Loucy (cell line): ENCODE data around the gene C6orf136.

Source experiments
- H2AFZ ChIP-seq: fragments of 200-600 bp; sonication (generic); 2 replicates; pipeline ENCODE4 v1.6.0; 2016; ENCODE audit warnings: antibody characterized with exemption, mild to moderate bottlenecking, low read length, moderate library complexity
- H3F3A ChIP-seq: fragments of 200-600 bp; 2 replicates; pipeline ENCODE4 v1.6.0; 2016; ENCODE audit warnings: antibody characterized with exemption, low read depth, mild to moderate bottlenecking
- H3K27me3 ChIP-seq: fragments of 200-600 bp; sonication (generic); 2 replicates; pipeline ENCODE4 v1.6.1; 2014; ENCODE audit warnings: low read length, mild to moderate bottlenecking; ENCODE audit not compliant: insufficient read depth, poor library complexity, severe bottlenecking
- H3K36me3 ChIP-seq: fragments of 200-600 bp; sonication (generic); 2 replicates; pipeline ENCODE4 v1.6.1; 2016; ENCODE audit warnings: low read length; ENCODE audit not compliant: insufficient read depth
- H3K4me1 ChIP-seq: fragments of 200-600 bp; sonication (generic); 2 replicates; pipeline ENCODE4 v1.5.1; 2014; ENCODE audit warnings: low read length, mild to moderate bottlenecking; ENCODE audit not compliant: insufficient read depth, poor library complexity, severe bottlenecking
- H3K4me2 ChIP-seq: fragments of 200-600 bp; sonication (generic); 2 replicates; pipeline ENCODE4 v1.6.0; 2014; ENCODE audit warnings: antibody characterized with exemption, low read length, low read depth, mild to moderate bottlenecking; ENCODE audit not compliant: poor library complexity, severe bottlenecking
- H3K4me3 ChIP-seq: fragments of 200-600 bp; sonication (generic); 2 replicates; pipeline ENCODE4 v1.5.1; 2014; ENCODE audit warnings: low read length, mild to moderate bottlenecking, mixed read lengths; ENCODE audit not compliant: poor library complexity, severe bottlenecking
- H3K79me2 ChIP-seq: fragments of 200-600 bp; sonication (generic); 2 replicates; pipeline ENCODE4 v1.6.1; 2014; ENCODE audit warnings: low read length; ENCODE audit not compliant: insufficient read depth
- H3K9ac ChIP-seq: fragments of 200-600 bp; sonication (generic); 2 replicates; pipeline ENCODE4 v1.6.0; 2014; ENCODE audit warnings: mild to moderate bottlenecking, low read depth, low read length, moderate library complexity; ENCODE audit not compliant: poor library complexity, severe bottlenecking
- H3K9me2 ChIP-seq: fragments of 200-600 bp; sonication (generic); replicated peaks from 2 replicates; pipeline ENCODE4 v1.6.1; 2016; ENCODE audit warnings: low read depth, low read length, mixed read lengths
- H3K9me3 ChIP-seq: fragments of 200-600 bp; sonication (generic); 2 replicates; pipeline ENCODE4 v1.6.1; 2014; ENCODE audit warnings: mild to moderate bottlenecking, antibody characterized with exemption, low read length, low read depth; ENCODE audit not compliant: insufficient read depth
- H4K20me1 ChIP-seq: fragments of 200-600 bp; sonication (generic); 2 replicates; pipeline ENCODE4 v1.6.0; 2014; ENCODE audit warnings: antibody characterized with exemption, low read length, mild to moderate bottlenecking; ENCODE audit not compliant: insufficient read depth, poor library complexity, severe bottlenecking
- EZH2phosphoT487 ChIP-seq: fragments of 200-600 bp; IDR thresholded peaks from 2 replicates; pipeline ENCODE4 v1.6.1; 2018; ENCODE audit warnings: antibody characterized with exemption, mild to moderate bottlenecking, moderate library complexity, borderline replicate concordance
- TF ChIP-seq, protein P1 (sequence below): fragments of 200-600 bp; sonication (generic); conservative IDR thresholded peaks from 2 replicates; pipeline ENCODE4 v1.5.1; 2014; ENCODE audit warnings: mild to moderate bottlenecking, antibody characterized with exemption, low read length

C6orf136 gene

GRCh38 chr6:30614843-30615218, 32.1 kb upstream of the C6orf136 start:
- H3K36me3 ChIP-seq: peaks cover 15% of the 10 kb centered on the region
- peaks cover 19% of the 10 kb centered on the region for H3K27me3 ChIP-seq
- no peak overlapping the region for H2AFZ ChIP-seq
- H3K4me2 ChIP-seq: peak overlapping the region; percentile 83
- no peak for TF ChIP-seq EZH2phosphoT487
- TF ChIP-seq, protein P1, sequence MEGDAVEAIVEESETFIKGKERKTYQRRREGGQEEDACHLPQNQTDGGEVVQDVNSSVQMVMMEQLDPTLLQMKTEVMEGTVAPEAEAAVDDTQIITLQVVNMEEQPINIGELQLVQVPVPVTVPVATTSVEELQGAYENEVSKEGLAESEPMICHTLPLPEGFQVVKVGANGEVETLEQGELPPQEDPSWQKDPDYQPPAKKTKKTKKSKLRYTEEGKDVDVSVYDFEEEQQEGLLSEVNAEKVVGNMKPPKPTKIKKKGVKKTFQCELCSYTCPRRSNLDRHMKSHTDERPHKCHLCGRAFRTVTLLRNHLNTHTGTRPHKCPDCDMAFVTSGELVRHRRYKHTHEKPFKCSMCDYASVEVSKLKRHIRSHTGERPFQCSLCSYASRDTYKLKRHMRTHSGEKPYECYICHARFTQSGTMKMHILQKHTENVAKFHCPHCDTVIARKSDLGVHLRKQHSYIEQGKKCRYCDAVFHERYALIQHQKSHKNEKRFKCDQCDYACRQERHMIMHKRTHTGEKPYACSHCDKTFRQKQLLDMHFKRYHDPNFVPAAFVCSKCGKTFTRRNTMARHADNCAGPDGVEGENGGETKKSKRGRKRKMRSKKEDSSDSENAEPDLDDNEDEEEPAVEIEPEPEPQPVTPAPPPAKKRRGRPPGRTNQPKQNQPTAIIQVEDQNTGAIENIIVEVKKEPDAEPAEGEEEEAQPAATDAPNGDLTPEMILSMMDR: no peak
- peak overlapping the region; percentile 98 for H3K9ac ChIP-seq
- peaks cover 53% of the 10 kb centered on the region for H4K20me1 ChIP-seq
- H3F3A ChIP-seq: peaks cover 12% of the 10 kb centered on the region; the same call in 1 of the 2 replicates
- H3K4me3 ChIP-seq: peak overlapping the region; percentile 83
- peaks cover 76% of the 10 kb centered on the region for H3K79me2 ChIP-seq
- no peaks in the 10 kb centered on the region for H3K9me3 ChIP-seq
- peaks cover 33% of the 10 kb centered on the region for H3K4me1 ChIP-seq
- H3K9me2 ChIP-seq: no peaks in the 10 kb centered on the region

DNA sequence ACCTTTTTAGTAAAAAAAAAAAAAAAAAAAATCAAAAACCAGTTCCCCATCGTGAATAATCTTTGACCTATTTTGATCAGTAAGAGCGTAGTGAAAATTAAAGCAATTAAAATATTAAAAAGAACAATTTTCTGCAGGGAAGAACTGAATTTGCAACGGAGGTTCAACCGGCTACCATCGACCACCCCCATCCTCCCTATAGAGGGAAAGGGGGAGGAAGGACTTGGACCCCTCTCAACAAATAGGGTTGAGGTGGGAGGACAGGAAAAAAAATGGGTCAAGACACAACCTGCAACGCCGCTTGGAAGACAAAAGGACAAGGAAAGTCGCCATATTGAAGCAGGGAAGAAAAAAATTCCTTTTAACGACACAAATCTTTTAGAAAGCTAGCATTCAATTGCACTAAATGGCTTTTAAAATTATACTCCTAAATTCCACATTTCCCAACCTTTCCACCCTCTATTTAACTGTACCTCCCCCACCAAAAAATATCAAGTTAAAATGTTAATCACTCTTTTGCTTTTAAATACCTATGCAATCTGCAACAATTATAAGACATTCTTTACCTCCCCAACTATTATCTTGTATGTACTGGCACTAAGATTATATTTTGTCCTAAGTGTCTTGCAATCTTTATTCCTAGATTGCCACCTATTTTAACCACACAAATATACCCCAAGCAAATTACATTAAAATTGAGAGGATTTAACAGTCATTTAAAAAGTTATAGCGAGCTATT, 31.5 kb upstream of the C6orf136 start:
- Histone ChIP-seq H3K27me3 (peaks cover 19% of the 10 kb centered on the region), H3K4me1 (peaks cover 33% of the 10 kb centered on the region), H3F3A (peaks cover 12% of the 10 kb centered on the region; the same call in 1 of the 2 replicates), H3K4me3 (peak overlapping the region; percentile 83), H4K20me1 (peaks cover 49% of the 10 kb centered on the region), H3K79me2 (peaks cover 76% of the 10 kb centered on the region), H3K36me3 (peaks cover 15% of the 10 kb centered on the region), H2AFZ (no peak overlapping the region), H3K4me2 (peak overlapping the region; percentile 83), H3K9ac (peak overlapping the region; percentile 98), H3K9me2 (no peaks in the 10 kb centered on the region), H3K9me3 (no peaks in the 10 kb centered on the region)
- TF ChIP-seq, protein P1: no peak
- no peak for TF ChIP-seq EZH2phosphoT487

DNA sequence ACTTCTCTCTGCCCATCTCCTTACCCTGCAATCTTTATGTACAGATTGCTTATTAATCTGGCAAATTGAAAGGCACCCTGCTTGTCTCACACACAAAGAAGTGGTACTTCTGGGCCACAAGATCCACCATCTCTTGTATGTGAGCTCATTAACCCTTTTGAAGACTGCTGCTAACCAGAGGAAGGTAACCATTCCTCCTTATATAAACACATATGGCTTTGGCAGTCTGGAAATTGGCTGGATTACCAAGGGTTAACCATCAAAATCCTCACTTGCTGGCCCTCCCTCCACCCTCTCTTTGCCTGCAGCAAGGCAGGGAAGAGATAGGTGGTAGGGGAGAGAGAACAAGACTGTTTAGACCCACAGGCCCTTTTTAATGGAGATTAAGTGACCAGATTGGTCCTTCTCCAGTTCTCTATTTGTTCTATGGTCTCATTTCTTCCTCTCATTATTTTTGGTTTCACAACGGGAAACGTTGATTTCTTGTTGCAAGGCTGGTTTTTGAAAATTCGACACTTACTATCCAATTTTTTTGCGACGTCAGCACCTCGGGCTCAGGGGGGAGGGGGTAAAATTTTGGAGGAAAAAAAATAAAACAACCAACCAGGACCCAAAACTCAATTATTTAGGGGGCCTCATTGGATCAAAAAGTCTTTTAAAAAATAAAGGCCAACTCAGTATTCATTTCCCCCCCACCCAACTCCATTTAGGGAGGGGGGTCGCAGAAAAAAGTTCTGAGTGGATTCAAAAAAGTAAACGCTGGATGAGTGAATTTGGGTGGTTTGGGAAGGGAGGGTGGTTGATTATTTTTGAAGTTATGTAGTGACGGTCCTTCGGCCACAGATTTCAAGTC, 30.7 kb upstream of the C6orf136 start:
- TF ChIP-seq EZH2phosphoT487: no peak
- TF ChIP-seq, protein P1: no peak
- no peaks in the 10 kb centered on the region for H3K9me3 ChIP-seq
- H3K4me1 ChIP-seq: peaks cover 33% of the 10 kb centered on the region
- peak overlapping the region; percentile 83 for H3K4me2 ChIP-seq
- H3K9ac ChIP-seq: peak overlapping the region; percentile 98
- H2AFZ ChIP-seq: no peak overlapping the region
- H3K4me3 ChIP-seq: peak overlapping the region; percentile 83
- peaks cover 81% of the 10 kb centered on the region for H3K79me2 ChIP-seq
- H3F3A ChIP-seq: peaks cover 12% of the 10 kb centered on the region; the same call in 1 of the 2 replicates
- H3K36me3 ChIP-seq: peaks cover 15% of the 10 kb centered on the region
- no peaks in the 10 kb centered on the region for H3K9me2 ChIP-seq
- peaks cover 19% of the 10 kb centered on the region for H3K27me3 ChIP-seq
- peaks cover 48% of the 10 kb centered on the region for H4K20me1 ChIP-seq
